GM12878 (cell line): ENCODE results near the gene EPOP.
"Not testable (repeated sequence)": the region's sequence is repeated elsewhere in the genome, so short reads cannot be mapped to it uniquely, and the experiment has no call there.

Experiments
- CTCF ChIP-seq, 3 experiments: IDR thresholded peaks in 2 of 3; conservative IDR thresholded peaks in 1 of 3; 2 replicates each; pipeline ENCODE4 v1.5.1; 2011; ENCODE audit warnings: low read depth in 3 of 3, low read length in 3 of 3, mild to moderate bottlenecking in 3 of 3, control low read depth in 2 of 3, moderate library complexity in 2 of 3, inconsistent platforms in 1 of 3, mixed read lengths in 1 of 3; ENCODE audit not compliant: control insufficient read depth in 2 of 3, insufficient read depth in 1 of 3; ENCODE audit errors: extremely low read depth in 1 of 3
- DPF2 ChIP-seq: fragments of 450-650 bp; IDR thresholded peaks from 2 replicates; pipeline ENCODE4 v1.6.1; 2017; ENCODE audit warnings: mild to moderate bottlenecking
- E2F8 ChIP-seq: fragments of 450-650 bp; IDR thresholded peaks from 2 replicates; pipeline ENCODE4 v1.6.1; 2018; ENCODE audit warnings: mild to moderate bottlenecking, low read depth, moderate library complexity; ENCODE audit not compliant: partially characterized antibody
- EP300 ChIP-seq, 2 experiments: fragments of 150-350 bp in 1 of 2; IDR thresholded peaks; 2 replicates each; pipeline ENCODE4 v1.6.1; 2011 to 2012; ENCODE audit warnings: low read depth in 2 of 2, low read length in 2 of 2, borderline replicate concordance in 1 of 2, improper control_type of control experiment in 1 of 2, inconsistent platforms in 1 of 2; ENCODE audit not compliant: control insufficient read depth in 1 of 2
- MTA3 ChIP-seq: IDR thresholded peaks from 2 replicates; pipeline ENCODE4 v1.6.1; 2012; ENCODE audit warnings: low read length, inconsistent platforms, borderline replicate concordance
- MYC ChIP-seq: IDR thresholded peaks from 2 replicates; pipeline ENCODE4 v1.6.1; 2011; ENCODE audit warnings: mild to moderate bottlenecking, low read length, moderate library complexity, inconsistent platforms; ENCODE audit not compliant: insufficient read depth, insufficient replicate concordance, insufficient read length, severe bottlenecking
- NFIC ChIP-seq: IDR thresholded peaks from 2 replicates; pipeline ENCODE4 v1.6.1; 2012; ENCODE audit warnings: low read depth, mild to moderate bottlenecking, inconsistent platforms, low read length, moderate library complexity
- NFXL1 ChIP-seq: fragments of 450-650 bp; IDR thresholded peaks from 2 replicates; pipeline ENCODE4 v1.6.1; 2017; ENCODE audit warnings: antibody characterized with exemption, mild to moderate bottlenecking, borderline replicate concordance
- POLR2A ChIP-seq: IDR thresholded peaks from 2 replicates; pipeline ENCODE4 v1.6.1; 2011; ENCODE audit warnings: low read depth, mild to moderate bottlenecking, low read length
- POU2F2 ChIP-seq: IDR thresholded peaks from 3 replicates; pipeline ENCODE4 v1.6.1; 2011; ENCODE audit warnings: low read depth, mild to moderate bottlenecking, low read length, borderline replicate concordance
- TAF1 ChIP-seq: IDR thresholded peaks from 2 replicates; pipeline ENCODE4 v1.6.1; 2011; ENCODE audit warnings: mild to moderate bottlenecking, low read depth, low read length, borderline replicate concordance
- TF ChIP-seq, protein P1 (sequence below): fragments of 450-650 bp; IDR thresholded peaks from 2 replicates; pipeline ENCODE4 v1.6.1; 2016; ENCODE audit warnings: mild to moderate bottlenecking, moderate library complexity, borderline replicate concordance

DNA sequence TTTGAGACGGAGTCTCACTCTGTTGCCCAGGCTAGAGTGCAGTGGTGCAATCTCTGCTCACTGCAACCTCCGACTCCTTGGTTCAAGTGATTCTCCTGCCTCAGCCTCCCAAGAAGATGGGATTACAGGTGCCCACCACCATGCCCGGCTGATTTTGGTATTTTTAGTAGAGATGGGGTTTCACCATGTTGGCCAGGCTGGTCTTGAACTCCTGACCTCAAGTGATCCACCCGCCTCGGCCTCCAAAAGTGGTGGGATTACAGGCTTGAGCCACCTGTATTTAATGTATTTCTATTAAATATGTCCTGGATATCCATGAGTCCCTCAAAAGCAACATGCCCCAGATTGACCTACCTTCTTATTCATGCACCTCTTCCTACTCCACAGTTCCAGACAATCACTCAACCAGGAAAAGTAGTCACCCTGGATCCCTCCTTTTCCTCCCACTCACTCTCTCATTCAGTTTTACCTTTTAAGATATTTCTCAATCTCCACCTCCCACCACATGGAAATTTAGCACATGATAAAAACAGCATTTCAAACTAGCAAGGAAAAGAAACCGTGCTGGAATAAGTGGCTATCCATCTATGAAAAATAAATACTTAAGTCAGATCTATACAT is 48.0 kb downstream of the EPOP start:
- TF ChIP-seq E2F8; NFXL1; MTA3; NFIC; MYC; DPF2; CTCF (IDR thresholded peaks at IDR 0.05 in 2 of 3, conservative IDR thresholded peaks at IDR 0.05 in 1 of 3; ENCODE audit: control insufficient read depth in 2 of 3, extremely low read depth in 1 of 3, insufficient read depth in 1 of 3, low read depth in 3 of 3, low read length in 3 of 3); TAF1; EP300 (IDR thresholded peaks at IDR 0.05; ENCODE audit: borderline replicate concordance in 1 of 2, control insufficient read depth in 1 of 2, low read depth in 2 of 2, low read length in 2 of 2); POLR2A; POU2F2: not testable (repeated sequence)
- TF ChIP-seq, protein P1, sequence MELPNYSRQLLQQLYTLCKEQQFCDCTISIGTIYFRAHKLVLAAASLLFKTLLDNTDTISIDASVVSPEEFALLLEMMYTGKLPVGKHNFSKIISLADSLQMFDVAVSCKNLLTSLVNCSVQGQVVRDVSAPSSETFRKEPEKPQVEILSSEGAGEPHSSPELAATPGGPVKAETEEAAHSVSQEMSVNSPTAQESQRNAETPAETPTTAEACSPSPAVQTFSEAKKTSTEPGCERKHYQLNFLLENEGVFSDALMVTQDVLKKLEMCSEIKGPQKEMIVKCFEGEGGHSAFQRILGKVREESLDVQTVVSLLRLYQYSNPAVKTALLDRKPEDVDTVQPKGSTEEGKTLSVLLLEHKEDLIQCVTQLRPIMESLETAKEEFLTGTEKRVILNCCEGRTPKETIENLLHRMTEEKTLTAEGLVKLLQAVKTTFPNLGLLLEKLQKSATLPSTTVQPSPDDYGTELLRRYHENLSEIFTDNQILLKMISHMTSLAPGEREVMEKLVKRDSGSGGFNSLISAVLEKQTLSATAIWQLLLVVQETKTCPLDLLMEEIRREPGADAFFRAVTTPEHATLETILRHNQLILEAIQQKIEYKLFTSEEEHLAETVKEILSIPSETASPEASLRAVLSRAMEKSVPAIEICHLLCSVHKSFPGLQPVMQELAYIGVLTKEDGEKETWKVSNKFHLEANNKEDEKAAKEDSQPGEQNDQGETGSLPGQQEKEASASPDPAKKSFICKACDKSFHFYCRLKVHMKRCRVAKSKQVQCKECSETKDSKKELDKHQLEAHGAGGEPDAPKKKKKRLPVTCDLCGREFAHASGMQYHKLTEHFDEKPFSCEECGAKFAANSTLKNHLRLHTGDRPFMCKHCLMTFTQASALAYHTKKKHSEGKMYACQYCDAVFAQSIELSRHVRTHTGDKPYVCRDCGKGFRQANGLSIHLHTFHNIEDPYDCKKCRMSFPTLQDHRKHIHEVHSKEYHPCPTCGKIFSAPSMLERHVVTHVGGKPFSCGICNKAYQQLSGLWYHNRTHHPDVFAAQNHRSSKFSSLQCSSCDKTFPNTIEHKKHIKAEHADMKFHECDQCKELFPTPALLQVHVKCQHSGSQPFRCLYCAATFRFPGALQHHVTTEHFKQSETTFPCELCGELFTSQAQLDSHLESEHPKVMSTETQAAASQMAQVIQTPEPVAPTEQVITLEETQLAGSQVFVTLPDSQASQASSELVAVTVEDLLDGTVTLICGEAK, result not testable (repeated sequence)
